Keratinocyte (primary cell): Measurements from ENCODE around the gene DHX38.

ENCODE experiments used
- CTCF ChIP-seq, 3 experiments: IDR thresholded peaks in 1 of 3; conservative IDR thresholded peaks in 1 of 3; optimal IDR thresholded peaks in 1 of 3; 2 replicates in 2 of 3; 3 replicates in 1 of 3; pipeline versions ENCODE3 to v1.5.1; 2011; ENCODE audit warnings: low read length in 3 of 3, mild to moderate bottlenecking in 3 of 3, moderate library complexity in 2 of 3, control low read depth in 1 of 3, inconsistent platforms in 1 of 3; ENCODE audit not compliant: insufficient read depth in 2 of 3; ENCODE audit errors: extremely low read depth in 1 of 3
- EZH2 ChIP-seq: IDR thresholded peaks from one replicate; pipeline ENCODE4 v1.6.1; 2012; ENCODE audit warnings: inconsistent platforms, mild to moderate bottlenecking, low read length, moderate library complexity

- no peak for TF ChIP-seq EZH2
- TF ChIP-seq CTCF (optimal IDR thresholded peaks at IDR 0.05 in 1 of 3, IDR thresholded peaks at IDR 0.05 in 1 of 3, conservative IDR thresholded peaks at IDR 0.05 in 1 of 3; ENCODE audit: extremely low read depth in 1 of 3, insufficient read depth in 2 of 3, low read length in 3 of 3): no peak
Measured at GRCh38 chr16:72159801-72160200, 66.2 kb downstream of the DHX38 start.
